GM12891 (cell line): ENCODE measurements around the gene NETO2. TPM values are rescaled to one million over a fixed set of nuclear protein-coding genes. Genes with fewer than 3 reads are reported as not detected.
"Not testable (repeated sequence)": the region's sequence is repeated elsewhere in the genome, so short reads cannot be mapped to it uniquely, and the experiment has no call there.

Experiments used
- DNase-seq: peaks from one replicate; pipeline ENCODE4 v3.0.0; 2011; ENCODE audit warnings: low spot score; ENCODE audit not compliant: insufficient read length
- FAIRE-seq: peaks from 2 replicates; lab custom pipeline; 2011; peaks lifted over from hg19 to GRCh38; lab: Jason Lieb, UNC
- PAX5 ChIP-seq: IDR thresholded peaks from 2 replicates; pipeline ENCODE4 v1.6.1; 2011; ENCODE audit warnings: low read length, moderate library complexity, mild to moderate bottlenecking; ENCODE audit not compliant: insufficient read depth, severe bottlenecking
- POLR2A ChIP-seq: IDR thresholded peaks from 2 replicates; pipeline ENCODE4 v1.6.1; 2011; ENCODE audit warnings: low read depth, low read length, control low read depth
- POLR2AphosphoS5 ChIP-seq: IDR thresholded peaks from 2 replicates; pipeline ENCODE4 v1.6.1; 2011; ENCODE audit warnings: low read depth, low read length, control low read depth
- POU2F2 ChIP-seq: IDR thresholded peaks from 2 replicates; pipeline ENCODE4 v1.6.1; 2011; ENCODE audit warnings: low read depth, mild to moderate bottlenecking, control low read depth, low read length, moderate library complexity
- SPI1 ChIP-seq: IDR thresholded peaks from 2 replicates; pipeline ENCODE4 v1.6.1; 2011; ENCODE audit warnings: low read depth, low read length, control low read depth
- TAF1 ChIP-seq: IDR thresholded peaks from 2 replicates; pipeline ENCODE4 v1.6.1; 2011; ENCODE audit warnings: low read depth, low read length, control low read depth
- polyA plus RNA-seq: library from polyadenylated mRNA; unstranded; fragments of >200 nt; gene quantifications from one replicate; pipeline ENCODE4 v1.2.1, GENCODE V29; 2012; ENCODE audit warnings: low read depth, missing spikeins, inconsistent platforms; ENCODE audit not compliant: missing spikeins

Gene NETO2
- polyA plus RNA-seq = 10.1 TPM

GRCh38 chr16:47143677-47144558, at the start of gene NETO2:
Gene NETO2, minus strand, starts transcription at chr16:47143945. Its CDS starts 333 bp downstream, at chr16:47143612.
- DNase-seq = peak; percentile 55

GRCh38 chr16:47182318-47182717, 38.6 kb upstream of the NETO2 start:
- TF ChIP-seq POLR2AphosphoS5 (no peak), POU2F2 (no peak), PAX5 (no peak), TAF1 (no peak), SPI1 (no peak)
- DNase-seq (no peak), FAIRE-seq (no peak)

More at GRCh38 chr16:47143677-47144558, at the start of gene NETO2:
- peak; percentile 76 for FAIRE-seq
- TF ChIP-seq TAF1 = no peak
- no peak for TF ChIP-seq SPI1
- TF ChIP-seq POU2F2 = no peak
- no peak for TF ChIP-seq POLR2A

GRCh38 chr16:47181066-47181465, 37.3 kb upstream of the NETO2 start:
- FAIRE-seq, DNase-seq: not testable (repeated sequence)

GRCh38 chr16:47180073-47180472, 36.3 kb upstream of the NETO2 start:
- TF ChIP-seq PAX5 (no peak), SPI1 (no peak), POLR2AphosphoS5 (no peak), POU2F2 (no peak), POLR2A (no peak)
- FAIRE-seq = no peak

GRCh38 chr16:47175152-47175551, 31.4 kb upstream of the NETO2 start:
- TF ChIP-seq POLR2AphosphoS5 = no peak
- no peak for TF ChIP-seq TAF1
- TF ChIP-seq POU2F2 = no peak
- TF ChIP-seq PAX5 = no peak
- TF ChIP-seq SPI1 = no peak
- TF ChIP-seq POLR2A = no peak
- DNase-seq (no peak), FAIRE-seq (no peak)

More at GRCh38 chr16:47180073-47180472, 36.3 kb upstream of the NETO2 start:
- DNase-seq = no peak

GRCh38 chr16:47162670-47163420, 19.1 kb upstream of the NETO2 start:
- TF ChIP-seq POLR2AphosphoS5 (no peak), SPI1 (no peak), POU2F2 (no peak), PAX5 (no peak), TAF1 (no peak), POLR2A (no peak)
- FAIRE-seq (peak; percentile 9), DNase-seq (no peak)

- DNase-seq (no peak), FAIRE-seq (no peak)
- TF ChIP-seq TAF1 (no peak), SPI1 (no peak)
Measured at GRCh38 chr16:47161464-47161863, 17.7 kb upstream of the NETO2 start.

GRCh38 chr16:47160422-47160821, 16.7 kb upstream of the NETO2 start:
- DNase-seq = no peak
- no peak for FAIRE-seq
- no peak for TF ChIP-seq PAX5
- no peak for TF ChIP-seq POLR2A
- TF ChIP-seq SPI1 = no peak
- TF ChIP-seq POLR2AphosphoS5 = no peak
- no peak for TF ChIP-seq TAF1

GRCh38 chr16:47158992-47159391, 15.2 kb upstream of the NETO2 start:
- FAIRE-seq = no peak
- DNase-seq = no peak
- TF ChIP-seq POLR2A (no peak), PAX5 (no peak), POLR2AphosphoS5 (no peak), TAF1 (no peak), POU2F2 (no peak), SPI1 (no peak)

- FAIRE-seq = no peak
- no peak for DNase-seq
- no peak for TF ChIP-seq POLR2AphosphoS5
- no peak for TF ChIP-seq TAF1
- no peak for TF ChIP-seq POU2F2
- TF ChIP-seq SPI1 = no peak
- TF ChIP-seq PAX5 = no peak
- no peak for TF ChIP-seq POLR2A
Measured at GRCh38 chr16:47156680-47157215, 13.0 kb upstream of the NETO2 start.

GRCh38 chr16:47152501-47152900, 8.8 kb upstream of the NETO2 start:
- FAIRE-seq, DNase-seq: not testable (repeated sequence)
